Prostate gland (tissue), 1 donor: ENCODE measurements around the gene BICRA.

Experiments used
- POLR2A ChIP-seq: fragments of 450-650 bp; IDR thresholded peaks from one replicate; pipeline ENCODE4 v1.6.1; 2016; ENCODE audit warnings: antibody characterized with exemption, mild to moderate bottlenecking
- POLR2AphosphoS5 ChIP-seq: sonication (generic); formaldehyde crosslinking; IDR thresholded peaks from one replicate; pipeline ENCODE4 v1.6.1; 2017; ENCODE audit warnings: antibody characterized with exemption

GRCh38 chr19:47661611-47662010 is 52.7 kb downstream of the BICRA start:
- TF ChIP-seq POLR2AphosphoS5 = no peak
- TF ChIP-seq POLR2A = no peak
